WTC11 (cell line): Measurements from ENCODE around the gene SYCP2. TPM values are rescaled to one million over a fixed set of nuclear protein-coding genes. Genes with fewer than 3 reads are reported as not detected.

Experiments
- ATAC-seq: fragments of 200-7000 bp; cut with Tn5 transposase; 2 replicates; pipeline ENCODE4 v1.10.0; 2021; ENCODE audit warnings: mild to moderate bottlenecking, moderate library complexity
- CTCF ChIA-PET: fragments of 300-600 bp; sonication (Branson Sonifier 250); formaldehyde crosslinking; loops from one replicate; lab custom pipeline; 2021; ENCODE audit warnings: antibody characterized with exemption; lab: Charles Lee
- POLR2A ChIA-PET: fragments of 350-600 bp; sonication (Branson Sonifier 250); formaldehyde crosslinking; loops from one replicate; lab custom pipeline; 2021; ENCODE audit warnings: antibody characterized with exemption; lab: Charles Lee
- DNase-seq: peaks from one replicate; pipeline ENCODE4 v3.0.0; 2021; ENCODE audit warnings: low spot score
- H3K27ac Mint-ChIP-seq: 2 replicates; pipeline ENCODE4 v1.8.0; 2021; ENCODE audit warnings: mixed read lengths
- H3K27me3 Mint-ChIP-seq: 2 replicates; pipeline ENCODE4 v1.8.0; 2021; ENCODE audit warnings: low read depth, mild to moderate bottlenecking, moderate library complexity, mixed read lengths
- H3K36me3 Mint-ChIP-seq: 2 replicates; pipeline ENCODE4 v1.8.0; 2021; ENCODE audit warnings: mixed read lengths
- H3K4me1 Mint-ChIP-seq: 2 replicates; pipeline ENCODE4 v1.8.0; 2022; ENCODE audit warnings: mixed read lengths
- H3K4me3 Mint-ChIP-seq: 2 replicates; pipeline ENCODE4 v1.8.0; 2021; ENCODE audit warnings: mild to moderate bottlenecking, moderate library complexity, mixed read lengths
- H3K9me3 Mint-ChIP-seq: 2 replicates; pipeline ENCODE4 v1.8.0; 2021; ENCODE audit warnings: mixed read lengths
- AR ChIP-seq: fragments of 250-450 bp; sonication (Bioruptor Pico); IDR thresholded peaks from 2 replicates; pipeline ENCODE4 v1.9.0; 2021; ENCODE audit warnings: mild to moderate bottlenecking
- ATF3 ChIP-seq: sonication (generic); formaldehyde crosslinking; conservative IDR thresholded peaks from 2 replicates; pipeline ENCODE4 v1.8.1; 2022; ENCODE audit warnings: mild to moderate bottlenecking, missing genetic modification reagents
- CBFB ChIP-seq: sonication (generic); formaldehyde crosslinking; IDR thresholded peaks from 2 replicates; pipeline ENCODE4 v1.8.1; 2022; ENCODE audit warnings: mild to moderate bottlenecking, low read depth, missing genetic modification reagents
- CDX4 ChIP-seq: fragments of 250-450 bp; sonication (Bioruptor Pico); IDR thresholded peaks from 2 replicates; pipeline ENCODE4 v1.9.0; 2021; ENCODE audit warnings: moderate library complexity, mild to moderate bottlenecking, inconsistent platforms, borderline replicate concordance
- CTCF ChIP-seq: fragments of 200-600 bp; IDR thresholded peaks from 2 replicates; pipeline ENCODE4 v1.8.0; 2022; ENCODE audit warnings: antibody characterized with exemption
- EMX1 ChIP-seq: fragments of 250-450 bp; sonication (Bioruptor Pico); IDR thresholded peaks from 2 replicates; pipeline ENCODE4 v1.8.0; 2021; ENCODE audit warnings: mild to moderate bottlenecking
- ESRRA ChIP-seq: sonication (generic); formaldehyde crosslinking; IDR thresholded peaks from 2 replicates; pipeline ENCODE4 v1.8.1; 2022; ENCODE audit warnings: mild to moderate bottlenecking, missing genetic modification reagents, borderline replicate concordance
- FOXK1 ChIP-seq: sonication (generic); formaldehyde crosslinking; IDR thresholded peaks from 2 replicates; pipeline ENCODE4 v1.8.0; 2022; ENCODE audit warnings: mild to moderate bottlenecking, moderate library complexity, missing genetic modification reagents
- HMGXB4 ChIP-seq: sonication (generic); formaldehyde crosslinking; IDR thresholded peaks from 2 replicates; pipeline ENCODE4 v1.8.1; 2023; ENCODE audit warnings: mild to moderate bottlenecking, moderate library complexity, missing genetic modification reagents
- KAT7 ChIP-seq: sonication (generic); formaldehyde crosslinking; IDR thresholded peaks from 2 replicates; pipeline ENCODE4 v1.8.1; 2023; ENCODE audit warnings: missing genetic modification reagents, mild to moderate bottlenecking, borderline replicate concordance
- MAX ChIP-seq: sonication (generic); formaldehyde crosslinking; IDR thresholded peaks from 2 replicates; pipeline ENCODE4 v1.8.0; 2022; ENCODE audit warnings: mild to moderate bottlenecking, missing genetic modification reagents
- NFATC4 ChIP-seq: fragments of 250-450 bp; sonication (Bioruptor Pico); IDR thresholded peaks from 2 replicates; pipeline ENCODE4 v1.9.0; 2021; ENCODE audit warnings: mild to moderate bottlenecking
- NR3C1 ChIP-seq: sonication (generic); formaldehyde crosslinking; conservative IDR thresholded peaks from 2 replicates; pipeline ENCODE4 v1.8.1; 2023; ENCODE audit warnings: low read depth, mild to moderate bottlenecking, missing genetic modification reagents
- SMAD4 ChIP-seq: sonication (generic); formaldehyde crosslinking; IDR thresholded peaks from 2 replicates; pipeline ENCODE4 v1.8.0; 2022; ENCODE audit warnings: mild to moderate bottlenecking, missing genetic modification reagents
- SOX15 ChIP-seq: fragments of 250-450 bp; sonication (Bioruptor Pico); IDR thresholded peaks from 2 replicates; pipeline ENCODE4 v1.9.0; 2021; ENCODE audit warnings: mild to moderate bottlenecking
- SP1 ChIP-seq: sonication (generic); formaldehyde crosslinking; conservative IDR thresholded peaks from 2 replicates; pipeline ENCODE4 v1.8.1; 2022; ENCODE audit warnings: missing genetic modification reagents
- TCF7 ChIP-seq: sonication (generic); formaldehyde crosslinking; IDR thresholded peaks from 2 replicates; pipeline ENCODE4 v1.8.0; 2022; ENCODE audit warnings: mild to moderate bottlenecking, low read depth, missing genetic modification reagents, moderate library complexity
- TEAD1 ChIP-seq: sonication (generic); formaldehyde crosslinking; IDR thresholded peaks from 2 replicates; pipeline ENCODE4 v1.8.0; 2022; ENCODE audit warnings: mild to moderate bottlenecking, missing genetic modification reagents
- ZNF423 ChIP-seq: fragments of 250-450 bp; sonication (Bioruptor Pico); IDR thresholded peaks from 2 replicates; pipeline ENCODE4 v2.1.2; 2022; ENCODE audit warnings: mild to moderate bottlenecking, moderate library complexity
- ZNF532 ChIP-seq: fragments of 250-450 bp; sonication (Bioruptor Pico); IDR thresholded peaks from 2 replicates; pipeline ENCODE4 v1.9.0; 2021; ENCODE audit warnings: mild to moderate bottlenecking, borderline replicate concordance
- total RNA-seq: library from RNA; stranded (reverse); gene quantifications from 3 replicates; pipeline ENCODE4 v1.2.3, GENCODE V29; 2021

Gene SYCP2
- total RNA-seq, 1 experiment from 2014 or later: 0.31 TPM

GRCh38 chr20:59933849-59934585, 580 bp upstream of the SYCP2 start:
- Mint-ChIP-seq H3K27me3 (peaks cover 59% of the 10 kb centered on the region), H3K4me1 (peaks cover 6% of the 10 kb centered on the region; the same call in 1 of the 2 replicates), H3K9me3 (peaks cover 7% of the 10 kb centered on the region), H3K27ac (no peak overlapping the region), H3K36me3 (peaks cover 8% of the 10 kb centered on the region), H3K4me3 (peak overlapping the region; percentile 63)
- DNase-seq: peak; percentile 78
- ATAC-seq: peak; percentile 93
- ChIA-PET CTCF (interaction anchor here (0.7 to 3.2 kb wide), 28 partner anchors 8 to 406 kb away, joined by 3 to 37 read pairs (median 4); partner anchors contain the start of genes CDH26 and PHACTR3), POLR2A (no interaction called here)
- TF ChIP-seq CTCF: peak; percentile 72
- TF ChIP-seq HMGXB4 (CRISPR knock-in tag): peak; percentile 85
- TF ChIP-seq ZNF423 (CRISPR knock-in tag): peak; percentile 58
- 0 out of 2 replicates have a peak, but pooled peaks have one; percentile 28 for TF ChIP-seq FOXK1 (CRISPR knock-in tag)
- TF ChIP-seq AR (CRISPR knock-in tag): no peak
- peak; percentile 59 for TF ChIP-seq MAX (CRISPR knock-in tag)
- peak; percentile 54 for TF ChIP-seq SP1 (CRISPR knock-in tag)
- no peak for TF ChIP-seq ZNF532 (CRISPR knock-in tag)
- TF ChIP-seq ATF3: no peak
- no peak for TF ChIP-seq TEAD1

GRCh38 chr20:59932616-59933295, 681 bp downstream of the SYCP2 start:
- no peak overlapping the region for H3K27ac Mint-ChIP-seq
- H3K36me3 Mint-ChIP-seq: no peaks in the 10 kb centered on the region
- H3K27me3 Mint-ChIP-seq: peaks cover 53% of the 10 kb centered on the region
- peaks cover 6% of the 10 kb centered on the region; the same call in 1 of the 2 replicates for H3K4me1 Mint-ChIP-seq
- ChIA-PET CTCF (interaction anchor here (3.0 to 3.2 kb wide), 2 partner anchors 13 to 83 kb away, joined by 10 to 37 read pairs; no protein-coding TSS in a partner anchor), POLR2A (no interaction called here)
- no peaks in the 10 kb centered on the region for H3K9me3 Mint-ChIP-seq
- DNase-seq: no peak
- no peak overlapping the region for H3K4me3 Mint-ChIP-seq
- no peak for ATAC-seq
- TF ChIP-seq CBFB (CRISPR knock-in tag): no peak
- no peak for TF ChIP-seq SMAD4
- no peak for TF ChIP-seq CDX4 (CRISPR knock-in tag)
- no peak for TF ChIP-seq NFATC4 (CRISPR knock-in tag)
- TF ChIP-seq KAT7 (CRISPR knock-in tag): no peak
- TF ChIP-seq EMX1 (CRISPR knock-in tag): no peak
- TF ChIP-seq ESRRA (CRISPR knock-in tag): no peak
- no peak for TF ChIP-seq SOX15 (CRISPR knock-in tag)
- TF ChIP-seq TCF7 (CRISPR knock-in tag): no peak
- no peak for TF ChIP-seq NR3C1 (CRISPR knock-in tag)
